OCI-LY1 (cell line): ENCODE data around the gene SLC35C1.

Source experiments
- H2AFZ ChIP-seq: fragments of 200-600 bp; sonication (generic), shearing (Covaris generic); 2 replicates; pipeline ENCODE4 v1.6.0; 2014; ENCODE audit warnings: antibody characterized with exemption, mild to moderate bottlenecking, low read length
- H3F3A ChIP-seq: fragments of 200-600 bp; sonication (generic), shearing (Covaris generic); 2 replicates; pipeline ENCODE4 v1.6.0; 2014; ENCODE audit warnings: mild to moderate bottlenecking, antibody characterized with exemption, low read length, moderate library complexity; ENCODE audit not compliant: insufficient read depth
- H3K27ac ChIP-seq: fragments of 200-600 bp; sonication (generic); 2 replicates; pipeline ENCODE4 v1.5.1; 2014; ENCODE audit warnings: low read length, mixed run types, mild to moderate bottlenecking, low read depth; ENCODE audit not compliant: poor library complexity, severe bottlenecking
- H3K27me3 ChIP-seq: fragments of 200-600 bp; sonication (generic); 2 replicates; pipeline ENCODE4 v1.6.0; 2014; ENCODE audit warnings: antibody characterized with exemption, mild to moderate bottlenecking, low read length, moderate library complexity; ENCODE audit not compliant: insufficient read depth
- H3K36me3 ChIP-seq: fragments of 200-600 bp; sonication (generic); 2 replicates; pipeline ENCODE4 v1.6.1; 2014; ENCODE audit warnings: mild to moderate bottlenecking, antibody characterized with exemption, low read length, moderate library complexity, mixed read lengths; ENCODE audit not compliant: insufficient read depth
- H3K4me1 ChIP-seq: fragments of 200-600 bp; sonication (generic); 2 replicates; pipeline ENCODE4 v1.5.1; 2014; ENCODE audit warnings: mild to moderate bottlenecking, low read length, moderate library complexity; ENCODE audit not compliant: insufficient read depth, severe bottlenecking
- H3K4me2 ChIP-seq: fragments of 200-600 bp; sonication (generic), shearing (Covaris generic); 2 replicates; pipeline ENCODE4 v1.6.1; 2014; ENCODE audit warnings: low read length
- H3K4me3 ChIP-seq: fragments of 200-600 bp; sonication (generic); 2 replicates; pipeline ENCODE4 v1.5.1; 2014; ENCODE audit warnings: low read length, low read depth, mild to moderate bottlenecking, mixed read lengths; ENCODE audit not compliant: poor library complexity, severe bottlenecking
- H3K79me2 ChIP-seq: fragments of 200-600 bp; shearing (Covaris generic); 2 replicates; pipeline ENCODE4 v1.6.1; 2016; ENCODE audit warnings: mixed run types, low read length, mixed read lengths; ENCODE audit not compliant: insufficient read depth
- H3K9ac ChIP-seq: fragments of 200-600 bp; sonication (generic), shearing (Covaris generic); 2 replicates; pipeline ENCODE4 v1.6.1; 2014; ENCODE audit warnings: mild to moderate bottlenecking, low read length, mixed read lengths
- H3K9me2 ChIP-seq: fragments of 200-600 bp; sonication (generic), shearing (Covaris generic); 2 replicates; pipeline ENCODE4 v1.6.1; 2014; ENCODE audit warnings: low read depth, mild to moderate bottlenecking, low read length, mixed read lengths
- H3K9me3 ChIP-seq: fragments of 200-600 bp; shearing (Covaris generic); 2 replicates; pipeline ENCODE4 v1.6.1; 2014; ENCODE audit warnings: low read length, mixed read lengths
- H4K20me1 ChIP-seq: fragments of 200-600 bp; sonication (generic), shearing (Covaris generic); 2 replicates; pipeline ENCODE4 v1.6.0; 2016; ENCODE audit warnings: mild to moderate bottlenecking, low read length; ENCODE audit not compliant: insufficient read depth
- EZH2 ChIP-seq: fragments of 200-600 bp; sonication (generic), shearing (Covaris generic); IDR thresholded peaks from 2 replicates; pipeline ENCODE4 v1.8.0; 2017; ENCODE audit warnings: borderline replicate concordance, mixed run types, mild to moderate bottlenecking, antibody characterized with exemption, low read length, moderate library complexity, mixed read lengths
- TF ChIP-seq, protein P1 (sequence below): fragments of 200-600 bp; sonication (generic), shearing (Covaris generic); IDR thresholded peaks from 2 replicates; pipeline ENCODE4 v1.5.1; 2017; ENCODE audit warnings: mild to moderate bottlenecking, antibody characterized with exemption, low read length, moderate library complexity, mixed read lengths

The SLC35C1 gene

DNA sequence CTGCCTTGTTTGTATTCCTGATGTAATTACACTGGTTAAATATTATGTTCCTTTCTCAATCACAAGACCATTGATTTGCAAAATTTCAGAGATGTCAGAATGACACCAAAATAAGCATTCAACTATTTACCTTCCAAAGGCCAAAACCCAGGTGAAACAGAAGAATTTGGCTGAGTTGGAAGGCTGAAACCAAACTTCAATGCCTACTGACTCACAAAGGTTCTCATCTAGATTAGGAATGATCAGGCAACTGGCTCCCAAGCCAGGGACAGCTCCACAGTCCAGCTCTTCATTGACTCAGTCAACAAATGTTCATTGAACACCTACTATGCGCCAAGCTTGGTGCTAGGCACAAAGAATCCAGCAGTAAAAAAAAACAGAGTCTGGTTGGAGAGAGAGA lies 13.4 kb upstream of the SLC35C1 start:
- no peak overlapping the region for H3K27ac ChIP-seq
- H3K27me3 ChIP-seq = no peaks in the 10 kb centered on the region
- H2AFZ ChIP-seq = no peak overlapping the region
- no peaks in the 10 kb centered on the region for H3K79me2 ChIP-seq
- H3K9me3 ChIP-seq = no peaks in the 10 kb centered on the region
- H4K20me1 ChIP-seq = no peaks in the 10 kb centered on the region
- H3K9me2 ChIP-seq = no peaks in the 10 kb centered on the region
- no peaks in the 10 kb centered on the region for H3K36me3 ChIP-seq
- no peak overlapping the region for H3K4me3 ChIP-seq
- TF ChIP-seq, protein P1, sequence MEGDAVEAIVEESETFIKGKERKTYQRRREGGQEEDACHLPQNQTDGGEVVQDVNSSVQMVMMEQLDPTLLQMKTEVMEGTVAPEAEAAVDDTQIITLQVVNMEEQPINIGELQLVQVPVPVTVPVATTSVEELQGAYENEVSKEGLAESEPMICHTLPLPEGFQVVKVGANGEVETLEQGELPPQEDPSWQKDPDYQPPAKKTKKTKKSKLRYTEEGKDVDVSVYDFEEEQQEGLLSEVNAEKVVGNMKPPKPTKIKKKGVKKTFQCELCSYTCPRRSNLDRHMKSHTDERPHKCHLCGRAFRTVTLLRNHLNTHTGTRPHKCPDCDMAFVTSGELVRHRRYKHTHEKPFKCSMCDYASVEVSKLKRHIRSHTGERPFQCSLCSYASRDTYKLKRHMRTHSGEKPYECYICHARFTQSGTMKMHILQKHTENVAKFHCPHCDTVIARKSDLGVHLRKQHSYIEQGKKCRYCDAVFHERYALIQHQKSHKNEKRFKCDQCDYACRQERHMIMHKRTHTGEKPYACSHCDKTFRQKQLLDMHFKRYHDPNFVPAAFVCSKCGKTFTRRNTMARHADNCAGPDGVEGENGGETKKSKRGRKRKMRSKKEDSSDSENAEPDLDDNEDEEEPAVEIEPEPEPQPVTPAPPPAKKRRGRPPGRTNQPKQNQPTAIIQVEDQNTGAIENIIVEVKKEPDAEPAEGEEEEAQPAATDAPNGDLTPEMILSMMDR = no peak
- no peak for TF ChIP-seq EZH2
- no peaks in the 10 kb centered on the region for H3K4me1 ChIP-seq
- no peaks in the 10 kb centered on the region for H3F3A ChIP-seq
- no peak overlapping the region for H3K9ac ChIP-seq
- H3K4me2 ChIP-seq = no peak overlapping the region

DNA sequence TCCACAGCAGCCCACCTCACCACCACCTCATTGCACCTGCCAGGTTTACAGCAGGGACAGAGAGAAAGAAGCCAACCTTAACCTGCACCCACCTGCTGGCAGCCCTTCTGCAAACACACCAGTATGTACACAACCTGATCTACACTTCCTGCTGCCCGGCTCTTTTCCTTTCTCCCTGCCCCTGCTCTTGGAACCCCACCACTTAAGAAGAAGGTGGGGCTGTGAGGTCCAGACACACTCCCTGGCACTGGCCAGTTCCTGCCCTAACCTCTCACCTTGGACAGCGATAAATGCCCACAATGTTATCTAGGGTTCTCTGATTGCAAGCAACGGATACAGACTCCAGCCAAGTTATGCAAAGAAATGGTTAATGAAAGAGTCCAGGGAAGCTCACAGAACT lies 10.8 kb upstream of the SLC35C1 start:
- no peak overlapping the region for H2AFZ ChIP-seq
- no peaks in the 10 kb centered on the region for H3K9me3 ChIP-seq
- no peaks in the 10 kb centered on the region; the same call in 1 of the 2 replicates for H3K36me3 ChIP-seq
- TF ChIP-seq EZH2 = no peak
- TF ChIP-seq, protein P1 = no peak
- no peak overlapping the region for H3K4me3 ChIP-seq
- no peaks in the 10 kb centered on the region; the same call in 1 of the 2 replicates for H3K27me3 ChIP-seq
- no peak overlapping the region for H3K4me2 ChIP-seq
- no peaks in the 10 kb centered on the region for H3K9me2 ChIP-seq
- no peaks in the 10 kb centered on the region for H4K20me1 ChIP-seq
- H3K27ac ChIP-seq = no peak overlapping the region
- no peaks in the 10 kb centered on the region for H3F3A ChIP-seq
- H3K79me2 ChIP-seq = no peaks in the 10 kb centered on the region
- no peak overlapping the region for H3K9ac ChIP-seq
- H3K4me1 ChIP-seq = no peaks in the 10 kb centered on the region

GRCh38 chr11:45795379-45795778 lies 9.6 kb upstream of the SLC35C1 start:
- Histone ChIP-seq H4K20me1 (no peaks in the 10 kb centered on the region), H3K9me3 (no peaks in the 10 kb centered on the region), H3K4me1 (no peaks in the 10 kb centered on the region), H3K27me3 (no peaks in the 10 kb centered on the region; the same call in 1 of the 2 replicates), H2AFZ (no peak overlapping the region), H3F3A (no peaks in the 10 kb centered on the region), H3K27ac (no peak overlapping the region), H3K36me3 (no peaks in the 10 kb centered on the region; the same call in 1 of the 2 replicates), H3K4me3 (no peak overlapping the region), H3K9ac (no peak overlapping the region), H3K79me2 (no peaks in the 10 kb centered on the region), H3K9me2 (no peaks in the 10 kb centered on the region), H3K4me2 (no peak overlapping the region)
- no peak for TF ChIP-seq EZH2
- TF ChIP-seq, protein P1 = no peak
